Measurements from ENCODE around the gene SPOCK3. TPM values are rescaled to one million over a fixed set of nuclear protein-coding genes. Genes with fewer than 3 reads are reported as not detected.

The SPOCK3 gene
- total RNA-seq, 1 experiment from 2014 or later = not detected

DNA sequence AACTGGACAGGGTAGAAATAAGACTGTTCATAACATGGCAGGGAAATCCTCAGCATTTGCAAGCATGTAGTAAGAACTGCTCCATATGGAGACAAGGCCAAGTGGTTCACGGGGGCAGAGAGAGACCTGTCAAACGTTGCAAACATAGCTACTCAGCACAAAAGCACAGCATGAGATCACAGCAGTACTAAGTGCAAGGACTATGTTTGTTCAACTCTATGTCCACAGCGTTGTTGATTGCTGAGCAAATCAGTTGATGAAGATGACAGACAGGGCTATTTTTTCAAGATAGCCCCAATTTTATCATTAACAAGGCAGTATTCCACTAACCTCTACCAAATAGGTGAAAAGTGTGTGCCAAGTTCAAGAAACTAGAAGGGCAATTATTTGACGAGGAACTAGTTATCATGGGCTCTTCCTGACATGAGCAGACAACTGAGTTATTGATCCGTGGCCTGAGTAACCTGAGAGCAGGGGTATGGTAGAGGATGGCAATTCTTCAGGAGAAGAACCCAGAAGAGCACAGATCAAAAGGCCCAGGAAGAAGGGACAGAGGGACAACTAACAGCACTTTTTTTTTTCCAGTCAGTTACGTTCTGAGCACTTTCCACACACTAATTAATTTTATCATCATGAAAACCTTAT, 57.4 kb downstream of the SPOCK3 start:
- no peak for DNase-seq (ENCODE audit: low spot score)

DNA sequence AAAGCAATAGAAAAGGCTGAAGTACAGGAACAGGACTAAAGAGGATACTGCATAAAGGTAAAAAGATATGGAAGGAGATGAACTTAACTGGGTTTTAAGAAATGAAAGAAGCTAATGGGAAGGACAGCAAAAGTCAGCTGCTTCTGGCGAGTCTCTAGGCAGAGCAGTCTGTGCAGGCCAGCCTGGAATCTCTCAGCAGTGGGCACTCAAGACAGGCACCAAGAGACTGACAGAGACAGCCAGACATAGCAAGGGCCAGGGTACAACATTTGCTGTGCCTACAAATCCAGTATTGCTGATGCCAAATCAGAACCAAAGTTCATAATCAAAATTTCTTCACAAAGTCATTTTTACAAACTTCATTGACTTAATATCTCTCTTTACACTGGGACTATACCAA, 62.4 kb downstream of the SPOCK3 start:
- DNase-seq (ENCODE audit: low spot score) = no peak

DNA sequence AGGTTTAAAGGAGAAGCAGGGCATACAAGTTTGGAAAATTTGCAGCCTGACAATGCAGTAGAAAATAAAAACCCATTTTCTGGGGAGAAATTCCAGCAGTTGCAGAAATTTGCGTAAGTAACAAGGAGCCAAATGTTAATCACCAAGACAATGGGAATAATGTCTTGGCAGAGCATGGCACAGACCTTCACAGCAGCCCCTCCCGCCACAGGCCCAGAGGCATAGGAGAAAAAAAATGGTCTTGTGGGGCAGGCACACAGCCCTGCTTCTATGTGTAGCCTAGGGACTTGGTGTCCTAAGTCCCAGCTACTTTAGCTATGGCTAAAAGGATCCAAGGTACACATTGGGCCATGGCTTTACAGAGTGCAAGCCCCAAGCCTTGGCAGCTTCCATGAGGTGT, 65.7 kb downstream of the SPOCK3 start:
- no peak for DNase-seq (ENCODE audit: low spot score)

DNA sequence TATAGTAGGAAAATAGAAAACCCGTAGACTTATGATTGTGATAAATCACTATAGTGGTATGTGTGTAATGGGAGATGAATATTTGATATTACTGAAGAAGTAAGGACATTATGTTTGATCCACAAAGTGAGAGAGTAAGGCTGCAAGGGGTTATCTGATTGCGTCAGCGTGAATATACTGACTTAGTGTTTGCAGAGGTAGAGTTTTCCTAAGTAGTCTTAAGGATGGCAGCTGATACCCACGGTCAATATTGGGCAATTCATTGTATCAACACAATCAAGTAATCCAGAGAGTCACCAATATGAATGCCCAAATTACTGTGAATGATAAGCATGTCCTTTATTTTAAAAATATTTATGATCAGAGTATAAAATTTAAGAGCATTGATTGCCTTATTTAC, 83.7 kb downstream of the SPOCK3 start:
- DNase-seq (ENCODE audit: low spot score) = no peak

DNA sequence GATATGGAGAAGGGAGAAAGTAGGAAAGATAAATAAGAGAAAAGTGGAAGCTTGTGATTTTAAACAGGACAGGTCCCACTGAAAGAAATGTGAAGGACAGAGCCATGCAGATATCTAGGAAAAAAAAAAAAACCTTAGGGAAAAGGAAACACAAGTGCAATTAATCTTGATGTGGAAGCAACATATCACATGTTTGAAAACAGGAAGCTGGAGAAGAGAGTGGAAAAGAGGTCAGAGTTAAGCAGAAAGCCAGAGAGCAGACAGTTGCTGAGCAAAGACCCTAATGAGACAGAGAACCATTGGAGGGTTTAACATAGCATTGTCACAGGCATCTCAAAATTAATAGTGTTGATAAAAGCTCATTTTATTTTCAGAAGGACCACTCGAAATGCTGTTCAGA, 89.7 kb downstream of the SPOCK3 start:
- DNase-seq (ENCODE audit: low spot score) = no peak

DNA sequence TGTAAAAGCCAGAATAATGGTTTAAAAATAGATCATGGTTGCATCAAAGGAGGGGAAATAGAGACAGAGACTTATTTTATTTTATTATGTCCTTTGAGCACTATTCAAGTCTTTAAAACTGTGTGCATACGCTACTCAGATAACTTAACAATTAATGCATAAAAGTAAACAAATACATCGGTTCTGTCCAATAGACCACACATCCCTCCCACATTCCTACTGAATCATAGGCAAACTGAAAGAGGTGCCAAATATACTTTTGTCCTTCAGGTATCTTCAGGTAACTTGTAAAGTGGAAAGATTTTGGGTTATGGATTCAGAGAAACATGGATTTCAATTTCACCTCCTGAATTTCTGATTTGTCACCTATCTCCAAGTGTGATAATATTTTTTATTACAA, 91.3 kb downstream of the SPOCK3 start:
- DNase-seq (ENCODE audit: low spot score) = no peak

DNA sequence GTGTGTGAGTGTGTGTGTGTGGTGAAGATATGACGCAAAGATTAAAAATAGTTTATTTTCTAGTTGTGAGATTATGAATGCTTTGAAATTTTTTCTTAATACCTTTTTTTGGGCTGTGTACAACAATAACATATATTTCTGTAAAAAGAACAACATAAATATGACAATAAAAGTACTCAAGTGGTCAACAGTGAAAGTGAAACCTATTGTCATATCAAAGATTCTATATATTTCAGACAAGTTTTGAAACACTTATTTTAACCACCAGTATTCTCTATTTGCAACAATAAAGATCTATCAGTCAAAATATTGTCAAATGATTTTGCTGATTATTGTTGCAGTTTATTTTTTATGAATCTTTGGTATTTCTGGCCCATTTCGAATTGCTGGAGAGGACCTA, 98.0 kb downstream of the SPOCK3 start:
- no peak for DNase-seq (ENCODE audit: low spot score)

DNA sequence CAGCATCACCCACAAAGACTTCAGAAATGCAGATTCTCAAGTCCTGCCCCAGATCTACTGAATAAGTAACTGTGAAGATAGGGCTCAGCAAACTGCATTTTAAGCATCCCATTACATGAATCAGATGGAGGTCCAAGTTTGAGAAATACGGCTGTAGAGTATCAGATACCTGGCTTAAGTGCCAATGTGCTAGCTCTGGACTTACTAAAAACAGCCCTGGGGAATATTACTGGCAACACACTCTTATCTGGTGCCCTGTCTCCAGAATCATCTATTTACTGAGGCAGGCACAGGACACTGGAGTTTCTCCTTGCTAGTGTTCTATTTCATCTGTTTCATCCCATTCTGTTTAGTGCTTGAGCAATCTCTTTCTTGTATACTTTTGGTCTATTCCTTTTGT, 105.1 kb downstream of the SPOCK3 start:
- DNase-seq (ENCODE audit: low spot score) = no peak

DNA sequence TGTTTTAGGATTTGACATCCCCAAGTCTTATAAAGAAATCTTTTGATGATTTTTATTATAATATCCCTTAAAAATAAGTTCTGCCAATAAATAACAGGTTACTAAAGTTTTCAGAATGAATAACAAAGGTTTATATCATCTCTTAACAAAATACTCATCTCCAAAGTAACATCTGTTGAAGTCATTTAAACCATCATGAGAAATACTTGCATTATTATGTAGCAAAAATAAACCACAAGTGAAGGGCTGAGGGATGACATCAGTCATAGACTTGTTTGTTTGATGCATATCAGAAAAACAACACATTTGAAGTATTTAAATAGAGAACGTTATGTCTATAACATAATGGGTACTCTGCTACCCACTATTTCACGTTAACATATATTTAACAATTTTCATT, 114.9 kb downstream of the SPOCK3 start:
- DNase-seq (ENCODE audit: low spot score) = no peak

DNA sequence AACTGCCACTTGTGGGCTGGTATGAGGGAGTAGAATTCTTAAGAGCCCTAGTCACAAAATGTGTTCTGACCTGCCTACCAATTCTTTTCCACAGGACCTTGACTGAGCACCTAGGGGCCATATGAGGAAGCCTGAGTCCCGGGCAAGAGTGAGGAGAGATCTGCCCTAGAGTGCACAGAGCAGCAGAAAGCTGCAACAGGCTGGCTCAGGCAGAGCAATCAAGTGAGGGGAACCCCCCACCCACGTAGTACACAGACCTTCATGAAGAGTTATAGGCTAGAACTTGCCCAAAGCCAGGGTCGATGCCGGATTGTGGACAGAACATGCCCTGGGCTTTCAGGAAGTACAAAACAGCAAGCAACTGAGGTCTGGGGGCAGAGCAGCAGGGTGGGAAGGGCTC, 117.0 kb downstream of the SPOCK3 start:
- DNase-seq (ENCODE audit: low spot score) = no peak

DNA sequence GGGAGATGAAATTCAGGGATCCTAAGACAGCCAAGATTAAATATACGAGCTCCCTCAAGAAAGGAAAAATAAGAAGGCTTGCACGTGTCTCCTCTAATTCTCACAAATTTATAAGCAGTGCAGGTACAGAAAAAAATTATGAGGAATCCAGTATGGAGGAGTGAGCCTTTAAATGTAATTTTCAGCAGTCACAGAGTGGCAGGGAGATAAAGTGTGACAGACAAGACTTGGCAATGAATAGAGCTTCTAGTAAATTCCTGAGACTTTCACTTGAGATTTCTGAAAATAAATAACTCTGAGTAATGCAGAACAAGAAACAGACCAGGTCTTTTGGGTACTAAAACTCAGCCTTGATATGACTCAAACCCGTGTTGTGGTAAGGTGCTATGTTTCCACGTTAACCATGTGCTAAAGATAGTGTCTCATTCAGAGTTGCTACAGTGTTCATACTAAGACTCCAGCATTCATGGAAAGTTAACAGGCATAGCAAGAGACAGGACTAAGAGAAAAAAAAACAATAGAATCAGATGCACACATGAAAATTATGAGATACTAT, 119.8 kb downstream of the SPOCK3 start:
- no peak for DNase-seq (ENCODE audit: low spot score)

DNA sequence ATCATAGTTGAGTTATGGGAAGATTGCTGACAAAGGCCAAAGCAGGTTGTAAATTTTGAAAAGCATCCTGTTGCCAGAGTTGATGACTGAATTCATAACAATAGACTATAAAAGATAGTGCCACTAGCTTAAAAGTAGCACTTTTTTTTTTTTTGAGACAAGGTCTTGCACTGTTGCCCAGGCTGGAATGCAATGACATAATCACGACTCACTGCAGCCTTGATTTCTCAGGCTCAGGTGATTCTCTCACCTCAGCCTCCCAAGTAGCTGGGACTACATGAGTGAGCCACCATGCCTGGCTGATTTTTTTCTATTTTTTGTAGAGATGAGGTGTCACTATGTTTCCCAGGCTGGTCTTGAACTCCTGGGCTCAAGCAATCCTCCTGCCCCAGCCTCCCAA, 122.7 kb downstream of the SPOCK3 start:
- no peak for DNase-seq (ENCODE audit: low spot score)

DNA sequence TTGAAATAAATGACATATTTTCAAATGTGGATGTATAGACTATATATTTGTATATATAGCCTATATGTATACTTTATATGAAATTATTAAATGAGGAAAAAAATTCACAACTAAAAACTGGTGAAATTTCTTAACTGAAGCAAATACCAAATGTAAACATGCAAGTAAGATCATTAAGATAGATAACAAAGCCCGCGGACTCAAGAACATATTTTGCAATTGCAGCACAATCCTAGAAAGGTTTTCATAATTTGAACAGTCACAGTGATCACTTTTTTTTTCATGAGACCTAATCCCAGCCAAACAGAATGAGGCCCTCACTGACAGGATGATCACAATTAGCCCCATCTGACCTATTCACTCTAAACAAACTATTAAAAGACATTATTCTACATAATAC, 123.2 kb downstream of the SPOCK3 start:
- DNase-seq (ENCODE audit: low spot score) = no peak

DNA sequence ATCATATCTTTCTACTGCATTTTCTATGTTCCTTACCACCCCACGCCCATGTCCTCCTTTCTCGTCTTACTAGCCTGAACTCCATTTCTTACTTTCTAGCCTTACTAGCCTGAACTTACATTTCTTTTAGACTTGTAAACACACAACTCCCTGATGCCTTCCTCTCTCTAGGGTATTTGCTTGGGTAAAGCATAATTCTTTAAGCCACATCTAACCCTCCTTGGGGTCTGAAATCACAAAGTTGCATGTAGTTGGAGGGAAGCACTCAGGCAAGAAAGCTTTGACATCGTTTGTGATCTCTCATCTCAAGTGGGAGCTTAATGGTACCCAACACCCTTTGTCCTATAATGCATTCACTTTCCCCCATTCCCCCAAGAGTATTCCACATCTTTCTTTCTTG, 124.4 kb downstream of the SPOCK3 start:
- DNase-seq (ENCODE audit: low spot score) = no peak

DNA sequence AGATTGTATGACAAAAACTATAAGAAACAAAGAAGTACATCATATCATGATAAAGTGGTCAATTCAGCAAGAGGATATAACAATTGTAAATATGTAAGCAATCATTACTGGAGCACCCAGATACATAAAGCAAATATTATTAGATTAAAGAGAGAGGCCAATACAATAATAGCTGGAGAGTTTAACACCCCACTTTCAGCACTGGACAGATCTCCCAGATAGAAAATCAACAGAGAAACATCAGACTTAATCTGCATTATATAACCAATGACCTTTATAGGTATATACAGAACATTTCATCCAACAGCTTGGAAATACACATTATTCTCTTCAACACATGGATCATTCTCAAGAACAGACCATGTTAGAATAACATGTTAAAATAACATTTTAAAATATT, 128.4 kb downstream of the SPOCK3 start:
- no peak for DNase-seq (ENCODE audit: low spot score)

DNA sequence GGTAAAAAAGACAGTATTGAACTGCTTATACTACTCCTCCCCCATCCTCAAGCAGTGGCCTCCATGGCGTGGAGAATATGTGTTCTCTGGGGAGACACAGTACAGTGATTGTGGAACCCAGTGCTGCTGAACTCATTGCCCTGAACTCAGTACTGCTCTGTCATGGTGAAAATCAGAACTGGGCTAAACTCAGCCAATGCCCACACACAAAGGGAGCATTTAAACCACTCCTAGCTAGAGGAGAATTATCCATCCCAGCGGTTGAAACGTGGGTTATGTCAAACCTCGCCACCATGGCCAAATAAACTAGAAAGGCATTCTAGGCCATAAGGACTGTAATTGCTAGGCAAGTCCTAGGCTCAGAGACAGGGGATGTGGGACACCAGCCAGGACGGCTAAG, 131.8 kb downstream of the SPOCK3 start:
- DNase-seq (ENCODE audit: low spot score) = no peak

DNA sequence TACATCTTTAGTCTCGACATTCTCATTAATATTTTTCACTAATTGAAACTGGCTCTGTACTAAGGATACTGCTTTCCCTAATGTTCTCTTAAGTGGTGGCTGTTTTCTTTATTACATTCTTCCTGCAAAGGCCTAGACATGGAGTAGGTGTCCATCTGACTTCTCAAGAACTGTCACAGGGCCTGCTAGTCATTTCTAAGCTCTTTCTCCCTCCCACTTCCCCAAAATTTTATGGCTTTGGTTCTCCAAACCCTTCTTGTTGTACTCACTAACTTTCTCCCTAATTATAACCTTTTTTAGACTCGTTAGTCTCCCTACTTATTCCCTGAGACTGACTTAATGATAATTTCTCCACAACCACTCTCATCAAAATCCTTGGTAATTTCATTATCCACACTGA, 133.3 kb downstream of the SPOCK3 start:
- no peak for DNase-seq (ENCODE audit: low spot score)

DNA sequence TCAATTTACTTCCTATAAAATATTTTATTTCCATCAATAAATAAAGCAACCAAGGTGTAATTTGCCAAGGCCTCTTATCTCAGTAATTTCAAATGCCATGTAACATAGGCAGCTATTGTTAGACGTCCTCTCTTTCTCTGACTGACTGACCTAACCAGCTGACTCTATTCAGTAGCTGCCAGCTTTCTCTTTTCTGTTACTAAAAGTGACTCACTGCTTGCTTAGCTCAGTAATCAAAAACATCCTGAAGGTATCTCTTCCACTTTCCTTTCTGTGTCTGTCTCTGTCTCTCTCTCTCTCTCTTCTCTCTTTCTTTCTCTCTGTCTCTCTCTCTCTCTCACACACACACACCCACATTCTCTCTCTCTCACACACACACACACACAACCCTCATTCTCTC, 134.2 kb downstream of the SPOCK3 start:
- DNase-seq (ENCODE audit: low spot score) = peak; percentile 17

DNA sequence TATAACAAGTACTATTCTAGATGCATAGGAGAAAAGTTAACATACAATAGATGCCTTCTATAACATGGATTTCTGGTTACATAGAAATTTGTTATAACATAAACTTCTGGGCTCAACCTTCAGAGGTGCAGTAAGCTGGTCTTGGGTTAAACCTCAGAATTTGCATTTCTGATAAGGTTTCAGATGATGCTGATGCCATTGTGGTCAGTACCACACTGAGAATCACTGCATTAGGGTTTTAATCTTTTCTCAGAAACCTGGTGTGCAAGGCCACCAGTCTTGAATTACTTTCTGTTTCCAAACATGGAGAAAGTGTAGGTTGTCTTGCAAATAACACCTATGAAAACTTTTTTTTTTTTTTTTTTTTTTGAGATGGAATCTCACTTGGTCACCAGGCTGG, 146.2 kb downstream of the SPOCK3 start:
- DNase-seq (ENCODE audit: low spot score) = no peak

DNA sequence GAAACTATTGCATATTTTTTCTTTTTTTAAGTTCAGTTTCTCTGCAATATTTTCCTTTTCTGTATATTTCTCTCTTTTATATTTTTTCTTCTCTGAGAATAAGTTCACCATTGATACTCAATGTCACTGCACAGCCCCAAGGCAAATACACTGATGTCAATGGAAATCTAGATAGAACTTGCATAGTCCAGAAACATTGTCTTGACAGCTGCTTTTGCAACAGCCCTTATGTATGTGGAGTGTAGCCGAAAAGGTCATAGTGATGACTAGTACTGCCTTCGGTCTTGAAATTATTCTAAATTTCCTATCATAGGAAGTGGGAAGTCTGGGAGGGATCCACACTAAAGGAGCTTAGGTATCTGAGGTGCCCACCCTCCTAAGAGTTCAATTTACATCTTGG, 150.0 kb downstream of the SPOCK3 start:
- no peak for DNase-seq (ENCODE audit: low spot score)

DNA sequence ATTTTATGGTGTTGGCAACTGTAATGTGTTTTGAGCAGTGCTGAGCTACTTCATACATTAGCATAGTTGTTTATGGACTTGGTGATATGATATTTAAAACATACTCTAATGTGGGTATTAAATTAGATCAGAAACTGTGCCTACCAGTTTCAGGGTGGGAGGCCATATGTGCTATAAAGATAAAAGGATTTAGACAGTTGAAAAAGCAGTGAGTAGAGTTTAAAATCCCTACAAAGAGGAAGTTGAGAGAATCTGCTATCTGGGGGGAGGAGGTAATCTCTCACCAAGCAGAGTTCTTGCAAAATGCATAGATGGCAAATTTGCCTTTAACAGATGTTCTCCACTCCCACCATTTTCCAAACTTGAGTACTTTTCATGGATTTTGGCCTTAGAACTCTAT, 154.5 kb downstream of the SPOCK3 start:
- DNase-seq (ENCODE audit: low spot score) = no peak

DNA sequence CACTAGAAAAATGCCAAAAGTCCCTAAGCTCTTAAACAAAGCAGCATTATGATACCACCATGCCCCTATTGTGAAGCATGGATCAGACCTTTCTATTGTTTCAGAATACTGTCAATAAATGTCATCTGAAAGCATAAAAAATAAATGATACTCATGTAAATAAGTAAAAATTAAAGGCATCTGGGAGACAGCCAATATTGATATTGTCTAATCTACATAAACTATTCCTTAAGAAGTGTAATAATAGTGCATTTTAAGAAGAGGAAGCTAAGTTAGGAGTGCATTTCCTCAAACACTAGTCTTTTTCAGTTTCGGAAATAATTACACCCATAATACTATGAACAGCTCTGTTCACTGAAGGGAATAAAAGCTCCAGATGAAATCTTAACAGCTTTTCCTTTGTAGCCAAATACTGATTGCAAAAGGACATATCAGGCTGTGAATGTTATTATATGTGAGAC, 181.6 kb downstream of the SPOCK3 start:
- no peak for DNase-seq (ENCODE audit: low spot score)

DNA sequence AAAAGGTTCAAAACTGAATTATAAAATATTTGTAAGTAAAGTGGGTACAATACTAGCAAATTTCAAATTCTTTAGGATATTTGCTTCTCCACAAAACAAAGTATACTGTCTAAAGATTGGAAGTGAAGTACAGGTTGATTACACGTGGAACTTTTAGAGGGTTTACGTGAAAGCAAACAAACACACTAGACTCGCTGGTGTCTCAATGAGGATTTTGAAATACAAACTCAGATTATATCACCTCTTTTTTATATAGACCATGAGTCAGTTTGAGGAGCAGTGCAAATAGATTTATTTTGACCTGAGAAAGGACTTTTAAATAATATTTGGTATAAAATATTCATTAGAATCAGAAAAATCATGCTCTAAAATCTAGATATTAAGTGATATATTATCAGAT, 185.0 kb downstream of the SPOCK3 start:
- no peak for DNase-seq (ENCODE audit: low spot score)

DNA sequence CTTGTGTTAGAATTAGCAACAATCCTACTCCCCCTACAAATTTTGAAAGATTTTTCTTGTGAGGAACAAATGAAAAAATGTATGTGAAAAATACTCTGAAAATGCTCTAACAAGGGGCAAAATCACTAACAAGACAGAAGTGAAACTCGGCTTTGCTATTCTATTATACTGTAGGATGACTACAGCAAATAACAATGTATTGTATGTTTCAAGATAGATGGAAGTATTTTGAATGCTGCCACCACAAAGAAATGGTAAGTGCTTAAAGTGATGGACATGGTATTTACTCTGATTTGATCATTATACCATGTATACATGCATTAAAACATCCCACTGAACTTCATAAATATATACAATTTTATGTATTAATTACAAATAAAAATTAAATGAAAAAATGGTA, 192.8 kb downstream of the SPOCK3 start:
- no peak for DNase-seq (ENCODE audit: low spot score)

Data from HT-29 (cell line).